Progenitor cell of endocrine pancreas (in vitro differentiated cells): ENCODE results near the gene RGS3. TPM values are rescaled to one million over a fixed set of nuclear protein-coding genes. Genes with fewer than 3 reads are reported as not detected.

Source experiments
- DNase-seq: peaks from one replicate; pipeline ENCODE4 v3.0.0; 2021; ENCODE audit warnings: low spot score; ENCODE audit not compliant: unreplicated experiment
- H3K27ac Mint-ChIP-seq: 2 replicates; pipeline ENCODE4 v1.8.0; 2021; ENCODE audit warnings: mild to moderate bottlenecking, moderate library complexity, mixed read lengths
- H3K27me3 Mint-ChIP-seq: 2 replicates; pipeline ENCODE4 v1.8.0; 2021; ENCODE audit warnings: mixed read lengths
- H3K36me3 Mint-ChIP-seq: 2 replicates; pipeline ENCODE4 v1.8.0; 2022; ENCODE audit warnings: mixed read lengths; ENCODE audit not compliant: insufficient read depth
- H3K4me1 Mint-ChIP-seq: 2 replicates; pipeline ENCODE4 v1.8.0; 2021; ENCODE audit warnings: low read depth, mixed read lengths
- H3K4me3 Mint-ChIP-seq: 2 replicates; pipeline ENCODE4 v1.8.0; 2021; ENCODE audit warnings: low read depth, mild to moderate bottlenecking, moderate library complexity, mixed read lengths
- H3K9me3 Mint-ChIP-seq: 2 replicates; pipeline ENCODE4 v1.8.0; 2021; ENCODE audit warnings: low read depth, mixed read lengths
- CTCF ChIP-seq: fragments of 200-600 bp; sonication (generic); IDR thresholded peaks from one replicate; pipeline ENCODE4 v1.5.0; 2021; ENCODE audit warnings: antibody characterized with exemption, mild to moderate bottlenecking; ENCODE audit not compliant: unreplicated experiment
- total RNA-seq: library from RNA; stranded (reverse); gene quantifications from 2 replicates; pipeline ENCODE4 v1.2.1, GENCODE V29; 2021

The RGS3 gene
- total RNA-seq, 1 donor from 2014 or later: 39.3 TPM

DNA sequence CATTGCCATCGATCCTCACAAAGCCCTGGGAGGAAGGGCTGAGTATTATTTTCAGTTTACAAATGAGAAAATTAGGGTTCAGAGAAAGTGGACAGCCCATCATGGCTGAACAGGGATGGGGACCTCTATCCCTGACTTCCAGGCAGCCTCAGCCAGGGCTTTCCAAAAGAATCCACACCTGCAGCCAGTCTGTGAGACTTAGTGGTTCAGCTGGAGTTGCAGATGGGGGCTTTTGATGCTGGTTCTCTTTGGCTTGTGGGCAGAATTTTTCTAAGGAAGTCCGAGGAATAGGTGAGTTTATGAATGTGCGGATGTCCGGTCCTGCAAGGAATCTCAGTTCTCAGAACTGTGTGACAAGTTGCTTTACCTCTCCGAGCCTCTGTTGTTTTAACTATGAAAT lies 138.1 kb downstream of the RGS3 start:
- H3K4me1 Mint-ChIP-seq: peaks cover 25% of the 10 kb centered on the region

DNA sequence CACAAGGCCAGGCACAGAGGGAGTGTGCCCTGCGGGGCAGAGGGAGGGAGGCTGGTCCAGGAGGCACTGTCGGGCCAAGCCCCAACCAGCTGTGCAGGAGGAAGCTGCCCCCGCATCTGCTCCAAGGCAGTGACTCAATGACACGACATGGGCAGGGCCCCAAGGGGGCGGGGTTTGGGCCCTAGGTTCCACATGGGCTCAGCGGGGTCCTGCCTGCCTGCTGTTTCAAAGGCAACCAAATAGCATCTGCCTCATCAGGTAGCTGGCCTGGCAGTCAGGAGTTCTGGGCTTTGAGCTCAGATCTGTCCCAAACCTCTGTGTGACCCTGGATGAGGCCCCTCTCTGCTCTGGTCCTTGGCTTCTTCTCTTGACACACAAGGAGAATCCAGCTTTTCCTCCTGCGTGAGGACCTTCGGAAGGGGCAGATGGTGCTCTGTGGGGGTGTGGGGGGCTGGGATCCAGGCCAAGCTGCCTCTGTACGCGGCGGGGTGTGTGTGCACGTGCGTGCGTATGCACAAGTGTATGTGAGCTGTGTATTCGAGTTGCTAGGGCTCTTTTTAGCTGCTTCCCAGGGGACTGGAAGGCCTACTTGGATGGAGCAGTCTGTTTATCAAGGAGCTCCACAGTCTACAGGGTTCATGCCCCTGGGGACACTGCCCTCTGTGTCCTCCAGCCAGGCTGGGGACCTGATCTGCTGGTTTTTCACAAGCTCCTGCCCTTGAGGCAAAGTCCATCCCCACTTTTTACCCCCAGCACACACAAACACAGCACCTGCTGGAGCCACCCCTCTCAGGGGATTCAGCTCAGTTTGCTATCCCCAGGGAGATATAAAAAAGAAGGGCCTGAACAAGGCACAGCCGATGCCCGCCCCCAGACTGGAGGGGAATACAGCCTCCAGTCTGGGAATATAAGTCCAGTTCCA lies 138.9 kb downstream of the RGS3 start:
- H3K27ac Mint-ChIP-seq: peak overlapping the region; percentile 84
- H3K36me3 Mint-ChIP-seq: peaks cover 1% of the 10 kb centered on the region
- peaks cover 23% of the 10 kb centered on the region for H3K4me1 Mint-ChIP-seq
- H3K4me3 Mint-ChIP-seq: no peak overlapping the region
- no peak for TF ChIP-seq CTCF
- no peaks in the 10 kb centered on the region for H3K27me3 Mint-ChIP-seq
- no peaks in the 10 kb centered on the region for H3K9me3 Mint-ChIP-seq
- no peak for DNase-seq

More for the DNA sequence above, 138.1 kb downstream of the RGS3 start:
- no peak for DNase-seq
- Mint-ChIP-seq H3K27ac (peak overlapping the region; percentile 12), H3K36me3 (peaks cover 4% of the 10 kb centered on the region), H3K9me3 (no peaks in the 10 kb centered on the region), H3K27me3 (no peaks in the 10 kb centered on the region), H3K4me3 (no peak overlapping the region)
- no peak for TF ChIP-seq CTCF

DNA sequence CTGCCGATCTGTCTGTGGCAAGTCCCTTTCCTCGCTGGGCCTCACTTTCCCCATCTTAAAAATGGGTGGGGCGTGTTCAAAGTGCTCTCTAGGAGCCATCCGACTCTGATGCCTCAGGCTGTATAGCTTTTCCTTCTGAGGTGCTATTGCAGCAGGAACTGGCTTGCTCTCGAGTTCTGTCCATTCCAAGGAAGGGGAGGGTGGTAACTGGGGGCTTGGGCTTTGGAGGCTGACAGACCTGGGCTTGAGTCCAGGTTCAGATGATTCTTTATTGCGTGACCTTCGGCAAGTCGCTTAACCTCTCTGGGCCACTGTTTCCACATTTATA lies 139.5 kb downstream of the RGS3 start:
- DNase-seq: no peak
- peak overlapping the region; percentile 24 for H3K27ac Mint-ChIP-seq
- H3K4me3 Mint-ChIP-seq: no peak overlapping the region
- H3K27me3 Mint-ChIP-seq: no peaks in the 10 kb centered on the region
- no peak for TF ChIP-seq CTCF
- peaks cover under 1% of the 10 kb centered on the region for H3K36me3 Mint-ChIP-seq
- no peaks in the 10 kb centered on the region for H3K9me3 Mint-ChIP-seq
- peaks cover 25% of the 10 kb centered on the region for H3K4me1 Mint-ChIP-seq

GRCh38 chr9:113603773-113604172 lies 140.2 kb downstream of the RGS3 start:
- peaks cover 26% of the 10 kb centered on the region for H3K4me1 Mint-ChIP-seq

DNA sequence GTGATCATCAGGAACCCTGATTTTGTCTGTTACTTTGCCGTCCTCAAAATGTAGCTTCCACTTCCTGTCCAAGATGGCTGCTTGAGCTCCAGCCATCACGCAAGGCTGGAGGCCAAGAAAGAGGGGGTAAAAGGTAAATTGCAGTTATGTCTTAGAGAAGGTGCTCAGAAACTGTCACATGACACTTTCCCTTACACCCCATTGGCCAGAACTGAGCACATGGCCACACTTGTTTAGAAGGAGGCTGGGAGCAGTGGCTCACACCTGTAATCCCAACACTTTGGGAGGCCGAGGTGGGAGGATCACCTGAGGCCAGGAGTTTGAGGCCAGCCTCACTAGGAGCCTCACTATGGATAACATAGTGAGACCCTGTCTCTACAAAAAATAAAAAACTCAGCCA lies 140.9 kb downstream of the RGS3 start:
- no peaks in the 10 kb centered on the region for H3K36me3 Mint-ChIP-seq
- no peaks in the 10 kb centered on the region for H3K27me3 Mint-ChIP-seq
- no peak for DNase-seq
- H3K4me1 Mint-ChIP-seq: peaks cover 29% of the 10 kb centered on the region
- TF ChIP-seq CTCF: no peak
- H3K4me3 Mint-ChIP-seq: no peak overlapping the region
- H3K27ac Mint-ChIP-seq: no peak overlapping the region
- no peaks in the 10 kb centered on the region for H3K9me3 Mint-ChIP-seq

More at GRCh38 chr9:113603773-113604172, 140.2 kb downstream of the RGS3 start:
- Mint-ChIP-seq H3K36me3 (no peaks in the 10 kb centered on the region), H3K9me3 (no peaks in the 10 kb centered on the region), H3K27me3 (no peaks in the 10 kb centered on the region), H3K4me3 (no peak overlapping the region), H3K27ac (peak overlapping the region; percentile 69)
- TF ChIP-seq CTCF: no peak
- DNase-seq: no peak
